ENCODE data around the gene ANKS1A. TPM values are rescaled to one million over a fixed set of nuclear protein-coding genes. Genes with fewer than 3 reads are reported as not detected.

Gene ANKS1A
- total RNA-seq, 1 donor from 2014 or later, result 76.9 TPM

- peaks cover 7% of the 10 kb centered on the region for H3K27me3 Mint-ChIP-seq (ENCODE audit: unreplicated experiment)
- peaks cover 31% of the 10 kb centered on the region for H3K4me1 Mint-ChIP-seq (ENCODE audit: low read depth, unreplicated experiment)
- H3K9me3 Mint-ChIP-seq (ENCODE audit: unreplicated experiment), result peaks cover 4% of the 10 kb centered on the region
- H3K27ac Mint-ChIP-seq (ENCODE audit: unreplicated experiment), result no peak overlapping the region
- TF ChIP-seq CTCF (IDR thresholded peaks at IDR 0.05; ENCODE audit: partially characterized antibody, unreplicated experiment), result no peak
- DNase-seq, result no peak
- H3K36me3 Mint-ChIP-seq (ENCODE audit: unreplicated experiment), result no peaks in the 10 kb centered on the region
- H3K4me3 Mint-ChIP-seq (ENCODE audit: unreplicated experiment), result no peak overlapping the region
Observed at GRCh38 chr6:35087361-35088280, 198.6 kb downstream of the ANKS1A start.

- Mint-ChIP-seq H3K27me3 (ENCODE audit: unreplicated experiment) (peaks cover 7% of the 10 kb centered on the region), H3K36me3 (ENCODE audit: unreplicated experiment) (no peaks in the 10 kb centered on the region), H3K9me3 (ENCODE audit: unreplicated experiment) (peaks cover 4% of the 10 kb centered on the region), H3K4me1 (ENCODE audit: low read depth, unreplicated experiment) (peaks cover 35% of the 10 kb centered on the region), H3K27ac (ENCODE audit: unreplicated experiment) (no peak overlapping the region), H3K4me3 (ENCODE audit: unreplicated experiment) (no peak overlapping the region)
- TF ChIP-seq CTCF (IDR thresholded peaks at IDR 0.05; ENCODE audit: partially characterized antibody, unreplicated experiment), result no peak
- DNase-seq, result no peak
Observed at GRCh38 chr6:35088281-35089215, 199.5 kb downstream of the ANKS1A start.

DNA sequence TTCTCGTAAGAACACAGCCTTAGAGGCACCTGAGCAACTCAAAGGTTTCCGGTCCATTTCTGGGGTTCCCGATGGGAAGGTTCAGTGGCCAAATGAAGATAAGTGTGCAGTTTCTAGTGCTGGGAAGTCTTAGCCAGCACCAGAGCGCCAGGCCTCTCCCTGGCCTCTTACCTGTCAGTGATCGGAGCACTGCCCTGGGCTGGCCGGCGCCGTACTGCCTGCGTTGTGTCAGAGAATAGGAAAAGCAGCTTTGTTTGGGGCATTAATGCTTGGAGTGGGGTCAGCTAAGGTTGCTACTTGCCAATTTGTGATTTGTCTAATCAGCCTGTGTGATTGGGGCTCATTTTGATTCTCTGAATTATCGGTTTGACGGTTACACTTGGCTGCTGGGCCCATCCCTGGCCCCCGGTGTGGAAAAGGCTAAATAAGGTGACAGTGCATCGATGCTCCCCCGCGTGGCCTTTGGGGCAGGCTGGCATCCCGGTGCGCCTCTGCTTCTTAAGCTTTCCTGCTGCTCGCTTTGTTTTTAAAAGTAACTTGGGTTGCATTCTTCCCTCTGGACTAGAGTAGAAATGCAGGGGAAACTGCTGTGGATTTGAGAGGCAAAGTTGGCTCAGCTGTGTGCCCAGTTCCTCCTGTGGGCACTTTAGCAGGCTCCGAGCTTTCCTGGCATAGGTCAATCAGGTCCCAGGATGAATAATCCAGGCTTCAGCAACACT, 200.3 kb downstream of the ANKS1A start:
- Mint-ChIP-seq H3K27ac (ENCODE audit: unreplicated experiment) (no peak overlapping the region), H3K9me3 (ENCODE audit: unreplicated experiment) (peaks cover 4% of the 10 kb centered on the region), H3K27me3 (ENCODE audit: unreplicated experiment) (peaks cover 4% of the 10 kb centered on the region), H3K4me1 (ENCODE audit: low read depth, unreplicated experiment) (peaks cover 35% of the 10 kb centered on the region), H3K36me3 (ENCODE audit: unreplicated experiment) (no peaks in the 10 kb centered on the region), H3K4me3 (ENCODE audit: unreplicated experiment) (no peak overlapping the region)
- no peak for DNase-seq
- no peak for TF ChIP-seq CTCF (IDR thresholded peaks at IDR 0.05; ENCODE audit: partially characterized antibody, unreplicated experiment)

DNA sequence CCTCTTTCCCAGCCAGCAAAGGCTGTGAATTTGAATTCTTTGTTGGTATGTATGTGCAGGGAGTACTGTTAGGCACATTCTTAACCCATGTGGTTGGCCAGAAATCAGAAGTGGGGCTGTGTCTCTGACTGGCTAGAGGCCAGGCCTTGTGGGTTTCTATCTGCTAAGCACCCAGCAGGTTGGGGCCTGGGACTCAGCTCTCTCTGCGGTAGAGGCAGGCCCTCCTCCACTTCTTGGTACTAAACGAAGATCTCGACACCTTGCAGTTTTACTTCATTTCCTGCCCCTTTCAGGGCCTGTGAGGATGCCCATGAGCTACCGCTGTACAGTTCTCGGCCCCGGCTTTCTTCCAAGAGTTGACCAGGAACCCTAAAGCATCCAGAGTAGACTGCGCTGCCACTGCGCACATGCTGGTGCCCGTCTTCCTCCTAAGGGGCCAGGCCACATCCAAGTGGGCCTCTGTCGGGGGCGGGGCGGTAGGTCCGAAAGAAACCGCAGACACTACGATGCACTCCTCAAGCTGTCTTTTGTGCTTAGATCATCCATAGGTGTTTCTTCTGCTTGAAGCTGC, 201.0 kb downstream of the ANKS1A start:
- no peak for DNase-seq
- H3K27me3 Mint-ChIP-seq (ENCODE audit: unreplicated experiment), result peaks cover 4% of the 10 kb centered on the region
- H3K36me3 Mint-ChIP-seq (ENCODE audit: unreplicated experiment), result no peaks in the 10 kb centered on the region
- no peak overlapping the region for H3K4me3 Mint-ChIP-seq (ENCODE audit: unreplicated experiment)
- no peak overlapping the region for H3K27ac Mint-ChIP-seq (ENCODE audit: unreplicated experiment)
- no peak for TF ChIP-seq CTCF (IDR thresholded peaks at IDR 0.05; ENCODE audit: partially characterized antibody, unreplicated experiment)
- H3K9me3 Mint-ChIP-seq (ENCODE audit: unreplicated experiment), result peaks cover 4% of the 10 kb centered on the region
- peaks cover 34% of the 10 kb centered on the region for H3K4me1 Mint-ChIP-seq (ENCODE audit: low read depth, unreplicated experiment)
